Memory B cell (primary cell): ENCODE measurements around the gene CDC42BPB.

Source experiments
- ATAC-seq: fragments of 150-1000 bp; cut with Tn5 transposase; 2 replicates; pipeline ENCODE4 v1.10.0; 2021; ENCODE audit warnings: low read depth, mild to moderate bottlenecking, moderate library complexity
- DNase-seq, 2 donors: peaks; one replicate each; pipeline ENCODE4 v3.0.0; 2022; ENCODE audit warnings: low spot score in 2 of 2
- H3K27ac Mint-ChIP-seq: one replicate; pipeline ENCODE4 v1.8.0; 2022; ENCODE audit warnings: mild to moderate bottlenecking, moderate library complexity, mixed read lengths
- H3K27me3 Mint-ChIP-seq: one replicate; pipeline ENCODE4 v1.8.0; 2022; ENCODE audit warnings: mixed read lengths
- H3K36me3 Mint-ChIP-seq: one replicate; pipeline ENCODE4 v1.8.0; 2022; ENCODE audit warnings: mild to moderate bottlenecking, mixed read lengths
- H3K4me1 Mint-ChIP-seq: one replicate; pipeline ENCODE4 v1.8.0; 2022; ENCODE audit warnings: mixed read lengths
- H3K4me3 Mint-ChIP-seq: one replicate; pipeline ENCODE4 v1.8.0; 2022; ENCODE audit warnings: mild to moderate bottlenecking, moderate library complexity, mixed read lengths
- H3K9me3 Mint-ChIP-seq: one replicate; pipeline ENCODE4 v1.8.0; 2022; ENCODE audit warnings: mixed read lengths

CDC42BPB gene, protein sequence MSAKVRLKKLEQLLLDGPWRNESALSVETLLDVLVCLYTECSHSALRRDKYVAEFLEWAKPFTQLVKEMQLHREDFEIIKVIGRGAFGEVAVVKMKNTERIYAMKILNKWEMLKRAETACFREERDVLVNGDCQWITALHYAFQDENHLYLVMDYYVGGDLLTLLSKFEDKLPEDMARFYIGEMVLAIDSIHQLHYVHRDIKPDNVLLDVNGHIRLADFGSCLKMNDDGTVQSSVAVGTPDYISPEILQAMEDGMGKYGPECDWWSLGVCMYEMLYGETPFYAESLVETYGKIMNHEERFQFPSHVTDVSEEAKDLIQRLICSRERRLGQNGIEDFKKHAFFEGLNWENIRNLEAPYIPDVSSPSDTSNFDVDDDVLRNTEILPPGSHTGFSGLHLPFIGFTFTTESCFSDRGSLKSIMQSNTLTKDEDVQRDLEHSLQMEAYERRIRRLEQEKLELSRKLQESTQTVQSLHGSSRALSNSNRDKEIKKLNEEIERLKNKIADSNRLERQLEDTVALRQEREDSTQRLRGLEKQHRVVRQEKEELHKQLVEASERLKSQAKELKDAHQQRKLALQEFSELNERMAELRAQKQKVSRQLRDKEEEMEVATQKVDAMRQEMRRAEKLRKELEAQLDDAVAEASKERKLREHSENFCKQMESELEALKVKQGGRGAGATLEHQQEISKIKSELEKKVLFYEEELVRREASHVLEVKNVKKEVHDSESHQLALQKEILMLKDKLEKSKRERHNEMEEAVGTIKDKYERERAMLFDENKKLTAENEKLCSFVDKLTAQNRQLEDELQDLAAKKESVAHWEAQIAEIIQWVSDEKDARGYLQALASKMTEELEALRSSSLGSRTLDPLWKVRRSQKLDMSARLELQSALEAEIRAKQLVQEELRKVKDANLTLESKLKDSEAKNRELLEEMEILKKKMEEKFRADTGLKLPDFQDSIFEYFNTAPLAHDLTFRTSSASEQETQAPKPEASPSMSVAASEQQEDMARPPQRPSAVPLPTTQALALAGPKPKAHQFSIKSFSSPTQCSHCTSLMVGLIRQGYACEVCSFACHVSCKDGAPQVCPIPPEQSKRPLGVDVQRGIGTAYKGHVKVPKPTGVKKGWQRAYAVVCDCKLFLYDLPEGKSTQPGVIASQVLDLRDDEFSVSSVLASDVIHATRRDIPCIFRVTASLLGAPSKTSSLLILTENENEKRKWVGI (N-terminal part only)

DNA sequence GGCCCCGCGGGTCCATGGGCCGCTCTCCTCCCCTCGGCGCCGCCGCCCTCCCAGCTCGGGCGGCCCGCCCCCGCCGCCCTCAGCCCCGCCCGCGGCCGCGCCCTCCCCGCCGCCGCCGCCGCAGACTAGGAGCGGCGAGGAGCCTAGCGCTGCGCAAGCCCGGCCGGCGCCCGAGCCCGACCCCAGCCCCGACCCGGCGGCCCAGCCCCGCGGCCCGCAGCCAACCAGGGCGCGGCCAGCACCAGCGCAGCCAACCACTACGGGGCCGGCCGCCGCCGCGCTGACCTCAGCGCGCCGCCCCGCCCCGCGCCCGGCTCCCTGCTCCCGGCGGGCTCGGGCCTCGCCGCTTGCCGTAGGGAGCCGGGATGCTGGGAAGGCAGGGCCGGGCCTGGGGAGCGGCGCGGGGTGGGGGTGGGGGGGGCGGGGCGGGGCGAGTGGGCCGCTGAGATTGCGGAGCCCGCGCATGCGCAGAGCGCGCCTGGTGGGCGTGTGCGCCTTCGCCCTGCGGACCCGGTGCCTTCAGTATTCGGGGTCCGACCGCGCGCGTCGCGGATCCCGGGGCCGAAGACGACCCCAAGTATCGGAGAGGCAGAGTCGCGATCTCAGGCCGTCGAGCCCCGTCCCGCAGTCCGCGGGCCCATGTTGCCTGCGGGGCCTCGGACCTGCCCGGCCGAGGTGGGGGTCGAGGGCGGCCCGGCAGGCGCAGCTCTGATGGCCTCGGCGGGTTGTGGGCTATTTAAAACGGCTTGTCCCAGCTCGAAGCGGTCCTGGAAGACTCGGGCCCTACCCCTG is at the start of gene CDC42BPB:
CDC42BPB (minus strand) TSS at position 178 of the 792 bp plus-strand sequence. CDS start 376 bp downstream, outside the sequence.
- Mint-ChIP-seq H3K4me1 (peaks cover 23% of the 10 kb centered on the region), H3K27me3 (no peaks in the 10 kb centered on the region), H3K9me3 (no peaks in the 10 kb centered on the region), H3K36me3 (peaks cover 4% of the 10 kb centered on the region), H3K4me3 (peak within 1 kb of the TSS; percentile 94), H3K27ac (peak within 1 kb of the TSS; percentile 78)
- DNase-seq (peak; percentile 63 to 72), ATAC-seq (peak; percentile 83)

DNA sequence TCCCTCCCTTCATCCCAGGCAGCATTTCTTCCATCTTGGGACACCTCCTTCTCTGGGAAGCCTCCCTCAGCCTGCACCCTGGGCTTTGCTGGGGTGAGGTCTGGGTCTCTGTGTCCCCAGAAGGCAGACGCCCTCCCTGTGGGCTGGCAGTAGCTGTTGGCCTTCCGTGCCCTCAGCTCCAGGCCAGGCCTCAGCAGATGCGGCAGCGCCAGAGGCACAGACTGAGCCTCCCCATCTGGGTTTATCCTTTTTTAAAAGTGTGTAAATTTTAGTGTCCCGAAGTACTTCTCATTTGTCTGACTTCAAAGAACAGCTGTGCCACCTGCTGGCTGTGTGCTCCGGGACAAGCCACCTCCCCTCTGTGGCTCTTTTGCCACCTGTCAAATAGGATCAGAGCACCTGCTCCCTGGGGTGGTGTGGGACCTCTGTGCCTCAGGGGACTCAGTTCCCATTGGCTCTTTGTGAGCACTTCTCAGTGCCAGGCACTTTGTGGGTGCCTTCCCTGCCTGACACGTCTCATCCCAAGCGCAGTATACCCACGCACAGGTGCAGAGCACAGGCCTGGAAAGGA is 48.3 kb upstream of the CDC42BPB start:
- H3K4me1 Mint-ChIP-seq = peaks cover 22% of the 10 kb centered on the region
- H3K27me3 Mint-ChIP-seq = peaks cover 11% of the 10 kb centered on the region
- no peaks in the 10 kb centered on the region for H3K9me3 Mint-ChIP-seq
- DNase-seq = no peak
- peak; percentile 56 for ATAC-seq
- no peaks in the 10 kb centered on the region for H3K36me3 Mint-ChIP-seq
- no peak overlapping the region for H3K4me3 Mint-ChIP-seq
- no peak overlapping the region for H3K27ac Mint-ChIP-seq

GRCh38 chr14:103104654-103105452 is 47.5 kb upstream of the CDC42BPB start:
- DNase-seq (peak; percentile 83 to 91), ATAC-seq (peak; percentile 80)
- Mint-ChIP-seq H3K4me1 (peaks cover 27% of the 10 kb centered on the region), H3K36me3 (no peaks in the 10 kb centered on the region), H3K9me3 (no peaks in the 10 kb centered on the region), H3K27me3 (peaks cover 11% of the 10 kb centered on the region), H3K4me3 (peak overlapping the region; percentile 2), H3K27ac (no peak overlapping the region)

GRCh38 chr14:103104389-103104653 is 47.0 kb upstream of the CDC42BPB start:
- Mint-ChIP-seq H3K4me3 (no peak overlapping the region), H3K27ac (no peak overlapping the region), H3K36me3 (no peaks in the 10 kb centered on the region), H3K9me3 (no peaks in the 10 kb centered on the region), H3K27me3 (peaks cover 8% of the 10 kb centered on the region), H3K4me1 (peaks cover 24% of the 10 kb centered on the region)
- ATAC-seq = no peak
- no peak for DNase-seq

DNA sequence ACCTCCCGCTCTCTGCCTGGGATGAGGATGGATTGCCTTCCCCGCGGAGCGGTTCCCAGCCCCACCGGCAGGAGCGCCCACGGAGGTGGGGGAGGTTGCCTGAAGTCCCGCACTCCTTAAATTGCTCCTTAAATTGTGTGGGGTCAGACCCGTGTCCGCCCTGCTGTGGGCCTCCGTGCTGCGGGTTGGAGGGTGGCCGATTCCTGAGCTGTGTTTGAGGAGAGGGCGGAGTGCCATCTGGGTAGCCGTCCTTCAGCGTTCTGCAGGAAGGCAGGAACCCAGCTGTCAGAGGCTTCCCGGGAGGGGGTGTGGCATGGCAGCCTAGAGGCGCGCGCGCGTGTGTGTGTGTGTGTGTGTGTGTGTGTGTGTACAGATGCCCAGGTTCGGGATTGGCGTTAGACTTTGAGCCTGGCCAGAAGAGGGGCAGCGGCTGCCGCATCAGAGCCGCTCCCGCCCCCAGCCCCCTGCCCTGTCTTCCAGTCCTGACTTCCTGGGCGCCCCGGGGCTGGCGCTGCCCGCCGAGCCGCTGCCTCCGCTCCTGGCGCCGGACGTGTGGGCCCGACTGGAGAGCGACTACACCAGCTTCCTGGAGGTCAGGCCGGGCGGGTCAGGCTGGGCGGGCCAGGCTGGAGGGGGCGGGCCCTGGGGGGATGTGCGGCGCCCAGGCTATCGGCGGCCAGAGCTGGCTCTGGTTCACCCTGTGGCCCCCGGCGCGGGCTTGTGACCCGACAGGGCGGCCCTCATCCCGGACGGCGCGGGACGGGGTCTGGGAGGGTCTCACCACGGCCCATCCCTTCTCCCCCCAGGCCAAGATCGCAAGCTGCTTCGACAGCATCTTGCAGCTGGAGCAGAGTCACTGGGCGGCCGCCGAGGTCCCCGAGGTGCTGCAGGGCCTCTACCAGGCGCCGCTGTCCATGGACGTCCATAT is 46.4 kb upstream of the CDC42BPB start:
- Mint-ChIP-seq H3K27me3 (peaks cover 8% of the 10 kb centered on the region), H3K4me1 (peaks cover 24% of the 10 kb centered on the region), H3K36me3 (no peaks in the 10 kb centered on the region), H3K4me3 (peak overlapping the region; percentile 45), H3K27ac (no peak overlapping the region), H3K9me3 (no peaks in the 10 kb centered on the region)
- DNase-seq (no peak), ATAC-seq (no peak)

DNA sequence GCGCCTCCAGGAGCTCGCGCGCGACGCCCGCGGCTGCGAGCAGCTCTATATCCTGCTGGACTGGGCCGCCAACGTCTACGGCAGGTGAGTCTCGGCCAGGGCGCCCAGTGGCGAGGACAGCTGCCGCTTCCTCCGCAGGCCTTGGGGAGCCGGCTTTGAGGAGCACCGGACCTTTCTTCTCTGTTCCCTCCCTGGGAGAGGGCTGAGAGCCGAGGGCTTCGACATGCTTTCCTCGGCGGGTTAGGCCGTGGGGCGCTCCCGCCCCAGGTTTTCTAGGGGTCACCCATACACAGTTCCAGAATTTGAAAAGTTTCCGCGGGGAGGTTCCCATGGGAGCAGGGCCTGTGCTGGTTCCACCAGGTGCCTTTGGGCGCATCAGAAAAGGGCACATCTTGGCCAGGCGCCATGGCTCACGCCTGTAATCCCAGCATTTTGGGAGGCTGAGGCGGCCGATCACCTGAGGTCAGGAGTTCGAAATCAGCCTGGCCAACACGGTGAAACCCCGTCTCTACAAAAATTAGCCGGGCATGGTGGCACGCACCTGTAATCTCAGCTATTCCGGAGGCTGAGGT is 45.4 kb upstream of the CDC42BPB start:
- Mint-ChIP-seq H3K27ac (no peak overlapping the region), H3K36me3 (no peaks in the 10 kb centered on the region), H3K9me3 (no peaks in the 10 kb centered on the region), H3K27me3 (peaks cover 8% of the 10 kb centered on the region), H3K4me1 (peaks cover 24% of the 10 kb centered on the region), H3K4me3 (no peak overlapping the region)
- DNase-seq = no peak
- ATAC-seq = no peak

DNA sequence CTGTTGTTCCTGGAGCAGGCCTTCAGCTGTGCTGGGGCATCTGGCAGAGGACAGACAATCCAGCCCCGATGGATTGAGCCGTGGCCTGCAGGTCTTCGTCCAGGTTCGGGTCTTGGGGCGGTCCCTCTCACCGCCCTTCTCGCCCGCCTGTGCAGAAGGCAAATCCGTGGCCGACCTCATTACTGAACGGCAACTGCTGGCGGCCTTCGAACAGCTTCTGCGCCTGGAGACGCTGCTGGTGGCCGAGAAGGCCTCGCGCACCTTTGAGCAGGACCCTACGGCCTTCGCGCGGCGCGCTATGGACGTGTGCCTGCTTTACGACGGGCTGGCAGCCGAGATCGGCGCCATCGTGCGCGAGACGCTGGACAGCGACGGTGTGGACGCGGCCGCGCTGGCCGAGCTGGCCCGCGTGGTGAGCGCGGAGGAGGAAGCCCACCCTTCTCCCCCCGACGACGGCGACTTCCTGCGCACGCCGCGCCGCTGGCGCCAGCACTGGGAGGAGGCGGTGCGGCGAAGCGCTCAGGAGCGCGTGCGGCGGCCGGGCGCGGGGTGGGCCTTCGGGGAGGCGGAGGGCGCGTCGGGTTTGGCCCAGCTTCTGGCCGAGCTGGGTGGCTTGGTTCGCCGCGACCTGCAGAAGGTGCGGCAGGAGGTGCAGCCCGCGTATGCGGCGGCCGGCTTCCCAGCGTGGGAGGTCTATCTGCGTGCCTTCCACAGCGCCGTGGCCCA is 44.8 kb upstream of the CDC42BPB start:
- H3K27ac Mint-ChIP-seq = no peak overlapping the region
- no peak overlapping the region for H3K4me3 Mint-ChIP-seq
- H3K9me3 Mint-ChIP-seq = no peaks in the 10 kb centered on the region
- peaks cover 24% of the 10 kb centered on the region for H3K4me1 Mint-ChIP-seq
- no peak for DNase-seq
- H3K27me3 Mint-ChIP-seq = peaks cover 10% of the 10 kb centered on the region
- no peak for ATAC-seq
- no peaks in the 10 kb centered on the region for H3K36me3 Mint-ChIP-seq

- Mint-ChIP-seq H3K27me3 (peaks cover 14% of the 10 kb centered on the region), H3K4me1 (peaks cover 27% of the 10 kb centered on the region), H3K4me3 (peak overlapping the region; percentile 11), H3K27ac (no peak overlapping the region), H3K9me3 (no peaks in the 10 kb centered on the region), H3K36me3 (no peaks in the 10 kb centered on the region)
- no peak for DNase-seq
- ATAC-seq = no peak
Measured at GRCh38 chr14:103101257-103101962, 44.1 kb upstream of the CDC42BPB start.

GRCh38 chr14:103100281-103101121 is 43.2 kb upstream of the CDC42BPB start:
- Mint-ChIP-seq H3K36me3 (no peaks in the 10 kb centered on the region), H3K4me1 (peaks cover 23% of the 10 kb centered on the region), H3K4me3 (peak overlapping the region; percentile 44), H3K27ac (no peak overlapping the region), H3K9me3 (no peaks in the 10 kb centered on the region), H3K27me3 (peaks cover 14% of the 10 kb centered on the region)
- DNase-seq = no peak
- ATAC-seq = peak; percentile 55

GRCh38 chr14:103099733-103100280 is 42.5 kb upstream of the CDC42BPB start:
- H3K4me3 Mint-ChIP-seq = no peak overlapping the region
- H3K4me1 Mint-ChIP-seq = peaks cover 18% of the 10 kb centered on the region
- no peaks in the 10 kb centered on the region for H3K9me3 Mint-ChIP-seq
- peaks cover 10% of the 10 kb centered on the region for H3K27me3 Mint-ChIP-seq
- no peak for ATAC-seq
- H3K27ac Mint-ChIP-seq = no peak overlapping the region
- no peaks in the 10 kb centered on the region for H3K36me3 Mint-ChIP-seq
- no peak for DNase-seq
